GM06990 (cell line): ENCODE measurements around the gene CCNG2.

Source experiments
- DNase-seq: peaks from one replicate; pipeline ENCODE4 v3.0.0-alpha.2; 2011; ENCODE audit not compliant: insufficient read length; ENCODE audit errors: extremely low read depth
- H3K27me3 ChIP-seq: replicated peaks from 2 replicates; pipeline ENCODE4 v1.6.0; 2011; ENCODE audit warnings: low read length; ENCODE audit not compliant: control insufficient read depth, insufficient read depth
- H3K36me3 ChIP-seq: 2 replicates; pipeline ENCODE4 v1.5.1; 2011; ENCODE audit warnings: low read length; ENCODE audit not compliant: control insufficient read depth, insufficient read depth
- H3K4me3 ChIP-seq: replicated peaks from 2 replicates; pipeline ENCODE4 v1.5.1; 2011; ENCODE audit warnings: low read depth, mild to moderate bottlenecking, control low read depth, low read length
- CTCF ChIP-seq: IDR thresholded peaks from 2 replicates; pipeline ENCODE4 v1.5.1; 2011; ENCODE audit warnings: low read length, control low read depth, mild to moderate bottlenecking, inconsistent platforms; ENCODE audit not compliant: insufficient read depth, poor library complexity, severe bottlenecking

The CCNG2 gene

GRCh38 chr4:77156912-77157858, at the start of gene CCNG2:
CCNG2 (plus strand) TSS chr4:77157207; CDS start chr4:77158533, 1,326 bp downstream.
- peak; percentile 96 for DNase-seq
- no peak for TF ChIP-seq CTCF

GRCh38 chr4:77110730-77111129, 46.3 kb upstream of the CCNG2 start:
- no peak for TF ChIP-seq CTCF
- H3K27me3 ChIP-seq, result no peaks in the 10 kb centered on the region
- H3K36me3 ChIP-seq, result no peaks in the 10 kb centered on the region
- DNase-seq, result no peak
- no peak overlapping the region for H3K4me3 ChIP-seq

More at GRCh38 chr4:77156912-77157858, at the start of gene CCNG2:
- peaks cover 3% of the 10 kb centered on the region for H3K36me3 ChIP-seq
- H3K4me3 ChIP-seq, result peak within 1 kb of the TSS; percentile 97
- H3K27me3 ChIP-seq, result no peaks in the 10 kb centered on the region

- TF ChIP-seq CTCF, result no peak
- H3K27me3 ChIP-seq, result no peaks in the 10 kb centered on the region
- H3K4me3 ChIP-seq, result no peak overlapping the region
- no peaks in the 10 kb centered on the region for H3K36me3 ChIP-seq
- no peak for DNase-seq
Observed at GRCh38 chr4:77113069-77113468, 43.9 kb upstream of the CCNG2 start.

- H3K4me3 ChIP-seq, result no peak overlapping the region
- H3K27me3 ChIP-seq, result no peaks in the 10 kb centered on the region
- no peaks in the 10 kb centered on the region for H3K36me3 ChIP-seq
- TF ChIP-seq CTCF, result no peak
- DNase-seq, result no peak
Observed at GRCh38 chr4:77117721-77118120, 39.3 kb upstream of the CCNG2 start.

GRCh38 chr4:77120886-77121508, 36.0 kb upstream of the CCNG2 start:
- Histone ChIP-seq H3K36me3 (no peaks in the 10 kb centered on the region), H3K4me3 (no peak overlapping the region), H3K27me3 (no peaks in the 10 kb centered on the region)
- no peak for DNase-seq
- peak; percentile 50 for TF ChIP-seq CTCF
